ENCODE data around the gene KRT27. TPM values are rescaled to one million over a fixed set of nuclear protein-coding genes. Genes with fewer than 3 reads are reported as not detected.

Gene KRT27
- total RNA-seq, 6 experiments from 2014 or later, result not detected

- intact Hi-C loops (cut with DNase I), result no loop called here
- WGBS (ENCODE audit: insufficient coverage, low coverage, low lambda C conversion rate, missing lambda C conversion rate), result 28% methylated on average over 6 of the region's 6 CpGs
- DNase-seq, result no peak
- Histone ChIP-seq H3K36me3 (no peaks in the 10 kb centered on the region), H3K4me1 (no peaks in the 10 kb centered on the region), H3K4me3 (no peak overlapping the region), H3K9me3 (no peaks in the 10 kb centered on the region), H3K27me3 (no peaks in the 10 kb centered on the region), H3K27ac (no peak overlapping the region)
- ATAC-seq, result peak; percentile 56 to 71 (median 68)
- TF ChIP-seq, protein P1, sequence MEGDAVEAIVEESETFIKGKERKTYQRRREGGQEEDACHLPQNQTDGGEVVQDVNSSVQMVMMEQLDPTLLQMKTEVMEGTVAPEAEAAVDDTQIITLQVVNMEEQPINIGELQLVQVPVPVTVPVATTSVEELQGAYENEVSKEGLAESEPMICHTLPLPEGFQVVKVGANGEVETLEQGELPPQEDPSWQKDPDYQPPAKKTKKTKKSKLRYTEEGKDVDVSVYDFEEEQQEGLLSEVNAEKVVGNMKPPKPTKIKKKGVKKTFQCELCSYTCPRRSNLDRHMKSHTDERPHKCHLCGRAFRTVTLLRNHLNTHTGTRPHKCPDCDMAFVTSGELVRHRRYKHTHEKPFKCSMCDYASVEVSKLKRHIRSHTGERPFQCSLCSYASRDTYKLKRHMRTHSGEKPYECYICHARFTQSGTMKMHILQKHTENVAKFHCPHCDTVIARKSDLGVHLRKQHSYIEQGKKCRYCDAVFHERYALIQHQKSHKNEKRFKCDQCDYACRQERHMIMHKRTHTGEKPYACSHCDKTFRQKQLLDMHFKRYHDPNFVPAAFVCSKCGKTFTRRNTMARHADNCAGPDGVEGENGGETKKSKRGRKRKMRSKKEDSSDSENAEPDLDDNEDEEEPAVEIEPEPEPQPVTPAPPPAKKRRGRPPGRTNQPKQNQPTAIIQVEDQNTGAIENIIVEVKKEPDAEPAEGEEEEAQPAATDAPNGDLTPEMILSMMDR (IDR thresholded peaks at IDR 0.05), result peak; percentile 73 to 82 (median 76)
- TF ChIP-seq POLR2A (IDR thresholded peaks at IDR 0.05), result no peak
Observed at GRCh38 chr17:40791787-40792436, 9.6 kb upstream of the KRT27 start.

GRCh38 chr17:40791111-40791510 is 8.8 kb upstream of the KRT27 start:
- no peak for ATAC-seq
- Histone ChIP-seq H3K36me3 (no peaks in the 10 kb centered on the region), H3K27me3 (no peaks in the 10 kb centered on the region), H3K27ac (no peak overlapping the region), H3K9me3 (no peaks in the 10 kb centered on the region), H3K4me1 (no peaks in the 10 kb centered on the region), H3K4me3 (no peak overlapping the region)
- WGBS (ENCODE audit: insufficient coverage, low coverage, low lambda C conversion rate, missing lambda C conversion rate), result 88% methylated on average over 1 of the region's 1 CpG
- intact Hi-C loops (cut with DNase I), result no loop called here
- no peak for DNase-seq
- no peak for TF ChIP-seq POLR2A (IDR thresholded peaks at IDR 0.05)
- TF ChIP-seq, protein P1 (IDR thresholded peaks at IDR 0.05), result no peak

GRCh38 chr17:40779181-40779909 is 3.0 kb downstream of the KRT27 start:
- H3K27me3 ChIP-seq, result no peaks in the 10 kb centered on the region
- DNase-seq (no peak), ATAC-seq (peak in 3 of 4 donors; percentile 28 to 56 (median 35))
- H3K4me1 ChIP-seq, result no peaks in the 10 kb centered on the region
- no peak for TF ChIP-seq POLR2A (IDR thresholded peaks at IDR 0.05)
- TF ChIP-seq, protein P1 (IDR thresholded peaks at IDR 0.05), result no peak
- H3K9me3 ChIP-seq, result no peaks in the 10 kb centered on the region
- no peak overlapping the region for H3K27ac ChIP-seq
- intact Hi-C loops (cut with DNase I), result no loop called here
- no peaks in the 10 kb centered on the region for H3K36me3 ChIP-seq
- H3K4me3 ChIP-seq, result no peak overlapping the region
- WGBS (ENCODE audit: insufficient coverage, low coverage, low lambda C conversion rate, missing lambda C conversion rate), result 34% methylated on average over 15 of the region's 37 CpGs

GRCh38 chr17:40778461-40778860 is 3.9 kb downstream of the KRT27 start:
- Histone ChIP-seq H3K27me3 (no peaks in the 10 kb centered on the region), H3K4me3 (no peak overlapping the region), H3K36me3 (no peaks in the 10 kb centered on the region), H3K4me1 (no peaks in the 10 kb centered on the region), H3K27ac (no peak overlapping the region), H3K9me3 (no peaks in the 10 kb centered on the region)
- no peak for TF ChIP-seq POLR2A (IDR thresholded peaks at IDR 0.05)
- TF ChIP-seq, protein P1 (IDR thresholded peaks at IDR 0.05), result no peak
- ATAC-seq (no peak), DNase-seq (no peak)
- 38% methylated on average over 5 of the region's 5 CpGs for WGBS (ENCODE audit: insufficient coverage, low coverage, low lambda C conversion rate, missing lambda C conversion rate)
- intact Hi-C loops (cut with DNase I), result no loop called here

All from right lobe of liver (tissue), 6 donors.